CD4-positive, alpha-beta T cell treated with Interleukin-10 for 1 hour (primary cell): ENCODE results near the gene MT2A.
"Not testable (repeated sequence)": the region's sequence is repeated elsewhere in the genome, so short reads cannot be mapped to it uniquely, and the experiment has no call there.

ENCODE experiments used
- DNase-seq: peaks from one replicate; pipeline ENCODE4 v3.0.0-alpha.2; 2020

The MT2A gene

DNA sequence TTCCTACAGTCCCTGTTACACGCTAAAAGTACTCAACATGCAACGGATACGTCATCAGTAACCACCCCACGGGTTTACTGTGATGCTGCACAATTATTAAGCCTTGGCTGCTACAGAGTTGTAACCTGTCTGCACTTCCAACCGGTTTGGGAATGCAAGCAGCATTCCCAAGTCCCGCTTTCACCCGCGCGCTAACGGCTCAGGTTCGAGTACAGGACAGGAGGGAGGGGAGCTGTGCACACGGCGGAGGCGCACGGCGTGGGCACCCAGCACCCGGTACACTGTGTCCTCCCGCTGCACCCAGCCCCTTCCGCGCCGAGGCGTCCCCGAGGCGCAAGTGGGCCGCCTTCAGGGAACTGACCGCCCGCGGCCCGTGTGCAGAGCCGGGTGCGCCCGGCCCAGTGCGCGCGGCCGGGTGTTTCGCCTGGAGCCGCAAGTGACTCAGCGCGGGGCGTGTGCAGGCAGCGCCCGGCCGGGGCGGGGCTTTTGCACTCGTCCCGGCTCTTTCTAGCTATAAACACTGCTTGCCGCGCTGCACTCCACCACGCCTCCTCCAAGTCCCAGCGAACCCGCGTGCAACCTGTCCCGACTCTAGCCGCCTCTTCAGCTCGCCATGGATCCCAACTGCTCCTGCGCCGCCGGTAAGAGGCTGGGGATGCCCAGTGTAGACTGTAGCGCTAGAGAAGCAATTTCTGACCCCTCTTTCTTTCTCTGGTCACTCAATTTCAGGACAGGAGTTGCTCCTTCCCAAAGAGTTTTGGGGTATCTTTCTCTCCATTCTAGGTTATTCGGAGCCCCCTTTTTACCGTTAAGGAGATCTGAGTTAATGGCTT lies at the start of gene MT2A:
MT2A (plus strand) TSS at position 542 of the 833 bp plus-strand sequence; CDS start at position 614, 72 bp downstream.
- peak; percentile 85 for DNase-seq

DNA sequence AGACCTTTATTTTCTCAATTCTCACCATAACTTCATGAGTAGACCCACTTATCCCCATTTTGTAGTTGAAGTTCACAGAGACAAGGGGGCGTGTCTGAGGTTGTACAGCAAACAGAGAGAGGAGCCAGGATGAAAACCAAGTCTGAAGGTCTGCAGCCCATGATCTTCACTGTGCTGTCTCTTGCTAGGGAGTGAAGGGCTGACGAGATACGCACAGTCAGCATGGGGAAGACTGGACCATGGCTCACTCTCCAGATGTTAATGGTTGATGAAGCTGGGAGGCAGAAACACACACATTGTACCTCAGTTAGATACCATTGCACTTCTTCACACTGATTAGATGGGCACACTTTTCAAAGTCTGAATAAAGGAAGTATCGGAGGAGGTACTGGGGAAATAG lies 49.3 kb upstream of the MT2A start:
- no peak for DNase-seq

DNA sequence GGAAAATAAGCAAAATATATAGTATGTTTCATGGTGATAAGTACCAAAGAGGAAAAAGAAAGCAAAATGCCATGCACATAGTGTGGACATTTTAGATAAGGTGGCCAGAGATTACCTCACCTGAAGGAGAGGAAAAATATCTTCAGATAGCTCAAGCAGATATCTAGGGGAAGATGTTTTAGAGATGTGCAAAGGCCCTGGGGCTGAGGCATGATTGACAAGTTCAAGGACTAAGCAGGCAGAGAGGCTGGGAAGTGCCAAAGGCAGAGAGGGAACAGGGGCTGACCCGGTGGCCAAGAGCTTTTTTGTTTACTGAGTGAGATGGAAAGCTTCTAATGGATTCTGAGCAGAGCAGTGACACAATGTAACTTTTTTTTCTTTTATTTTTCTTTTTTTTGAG lies 47.9 kb upstream of the MT2A start:
- no peak for DNase-seq

DNA sequence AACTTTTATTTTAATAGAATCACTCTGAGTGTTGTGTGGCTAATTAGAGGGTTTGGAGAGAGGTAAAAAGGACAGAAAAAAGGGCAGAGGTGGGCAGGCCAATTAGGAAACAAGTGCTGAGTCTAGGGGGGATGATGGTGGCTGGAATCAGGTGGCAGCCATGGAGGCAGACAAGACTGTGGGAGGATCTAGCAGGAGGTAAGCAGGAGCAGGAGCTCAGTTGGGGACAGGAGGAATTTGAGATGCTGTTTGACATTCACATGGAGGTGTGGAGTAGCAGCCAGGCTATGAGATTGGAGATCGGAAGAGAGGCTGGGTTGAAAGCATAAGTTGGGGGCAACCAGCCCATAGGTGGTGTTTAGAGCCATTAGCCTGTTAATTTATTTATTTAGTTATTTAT lies 47.3 kb upstream of the MT2A start:
- DNase-seq = no peak

DNA sequence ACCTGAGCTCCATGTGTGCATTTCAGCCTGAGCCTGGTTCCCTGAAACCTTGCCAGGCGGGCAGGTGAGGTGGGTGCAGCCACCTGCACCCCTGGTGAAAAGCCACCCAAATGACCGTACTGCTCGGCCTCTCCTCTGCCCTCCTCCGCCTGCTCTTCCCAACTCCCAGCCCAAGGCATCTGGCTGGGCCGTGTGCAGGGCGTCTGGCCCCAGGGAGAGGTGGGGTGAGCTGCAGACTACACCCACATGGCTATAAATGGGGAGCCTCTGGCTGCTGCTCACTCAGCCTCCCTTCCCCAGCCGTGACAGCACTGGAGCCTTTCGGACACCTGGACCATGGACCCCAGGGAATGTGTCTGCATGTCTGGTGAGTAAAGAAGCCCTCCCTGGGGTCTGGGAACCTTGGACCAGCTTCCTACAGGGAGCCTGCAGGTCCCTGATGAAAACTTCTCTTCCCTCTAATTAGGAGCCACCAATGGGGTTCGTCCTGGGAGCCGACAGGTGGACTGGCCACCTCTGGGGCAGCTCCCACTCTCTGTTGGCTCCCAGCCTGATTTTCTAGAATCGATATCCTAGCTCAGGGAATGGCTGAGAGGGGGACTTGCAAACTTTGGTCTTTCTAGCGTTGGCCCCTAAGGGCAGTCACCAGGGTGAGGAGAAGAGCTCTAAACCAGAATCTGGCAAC lies 43.4 kb upstream of the MT2A start, which contains the start of gene MT4:
MT4 (plus strand) TSS at position 281 of the 685 bp plus-strand sequence; CDS start at position 337, 56 bp downstream.
- no peak for DNase-seq

DNA sequence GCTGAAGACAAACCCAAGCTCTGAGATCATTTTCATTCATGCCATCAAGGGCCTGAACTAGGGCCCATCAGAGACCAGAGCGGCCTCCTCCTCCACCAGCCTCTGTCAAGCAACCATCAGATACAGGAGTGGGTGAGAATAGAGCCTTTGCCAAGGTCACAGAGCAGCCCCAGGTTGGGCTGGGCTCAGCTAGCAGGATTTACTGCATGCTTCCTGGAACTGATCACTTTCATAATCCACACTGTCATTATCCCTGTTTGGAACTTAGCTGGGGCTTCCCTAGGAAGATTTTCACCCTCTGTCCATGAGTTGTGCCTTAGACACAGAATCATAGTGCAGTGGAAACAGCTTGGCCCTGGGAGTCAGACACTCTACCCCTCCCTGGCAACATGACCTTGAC lies 38.4 kb upstream of the MT2A start:
- no peak for DNase-seq

DNA sequence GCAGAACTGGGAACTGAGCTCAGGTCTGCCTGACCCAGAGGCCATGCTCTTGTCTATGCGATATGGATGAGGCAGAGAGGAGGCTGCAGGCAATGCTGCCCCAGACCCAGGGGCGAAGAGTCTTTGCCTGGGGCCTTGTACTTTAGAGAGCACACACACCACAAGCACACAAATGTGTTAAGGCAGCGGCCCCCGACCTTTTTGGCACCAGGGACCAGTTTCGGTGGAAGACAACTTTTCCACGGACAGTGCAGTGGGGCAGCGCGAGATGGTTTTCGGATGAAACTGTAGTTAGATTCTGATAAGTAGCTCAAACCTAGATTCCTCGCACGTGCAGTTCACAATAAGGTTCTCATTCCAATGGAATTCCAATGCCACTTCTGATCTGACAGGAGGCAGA lies 36.9 kb upstream of the MT2A start:
- DNase-seq = no peak

DNA sequence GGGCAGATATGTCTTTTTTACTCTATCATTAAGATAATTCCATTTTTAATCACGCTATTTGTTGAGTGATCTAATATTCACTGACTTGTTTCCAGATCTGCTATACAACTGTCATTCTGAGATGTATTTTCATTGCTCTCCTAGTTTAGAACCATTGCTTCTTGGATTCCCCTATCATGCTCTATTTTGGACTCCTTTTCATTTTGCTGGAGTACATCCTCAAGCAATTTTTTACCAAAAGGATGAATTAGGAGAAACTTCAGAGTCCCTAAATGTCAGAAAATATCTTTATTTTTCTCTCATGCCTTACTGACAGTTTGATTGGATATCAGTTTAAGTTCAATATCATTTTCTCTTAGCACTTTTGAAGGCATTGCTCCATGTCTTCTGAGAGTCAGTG lies 33.8 kb upstream of the MT2A start:
- DNase-seq = no peak

DNA sequence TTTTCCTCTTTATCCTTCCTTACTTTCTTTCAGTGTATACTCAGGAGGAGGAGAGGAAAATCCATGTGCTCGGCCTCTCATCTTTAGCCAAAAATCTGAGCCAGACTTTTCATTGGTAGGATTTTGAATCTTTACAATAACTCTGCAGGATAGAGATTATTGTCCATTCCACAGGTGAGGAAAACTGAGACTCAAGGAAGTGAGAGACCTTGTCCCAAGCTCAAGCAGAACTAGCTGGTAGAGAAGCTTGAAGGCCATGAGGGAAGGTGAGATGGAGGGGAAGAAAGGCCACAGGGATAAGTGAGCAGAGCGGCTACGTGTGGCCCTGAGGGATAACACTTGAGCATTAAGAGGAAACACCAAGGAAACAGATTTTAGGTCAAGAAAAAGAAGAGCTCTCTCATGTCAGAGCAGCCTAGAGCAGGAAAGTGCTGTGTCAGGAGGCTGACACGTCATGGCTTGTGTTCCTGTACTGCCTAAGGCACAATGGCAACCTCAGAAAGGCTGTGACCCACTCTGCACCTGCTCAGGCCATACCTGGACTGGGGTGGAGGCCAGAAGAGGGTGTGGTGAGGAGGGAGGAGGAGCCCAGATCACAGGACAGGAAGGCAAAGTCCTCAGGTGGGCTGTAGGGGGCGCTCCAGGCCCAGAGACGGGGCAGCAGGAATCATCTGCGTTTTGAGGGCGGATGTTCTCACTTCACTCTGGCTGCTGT lies 31.6 kb upstream of the MT2A start:
- DNase-seq = peak; percentile 89

DNA sequence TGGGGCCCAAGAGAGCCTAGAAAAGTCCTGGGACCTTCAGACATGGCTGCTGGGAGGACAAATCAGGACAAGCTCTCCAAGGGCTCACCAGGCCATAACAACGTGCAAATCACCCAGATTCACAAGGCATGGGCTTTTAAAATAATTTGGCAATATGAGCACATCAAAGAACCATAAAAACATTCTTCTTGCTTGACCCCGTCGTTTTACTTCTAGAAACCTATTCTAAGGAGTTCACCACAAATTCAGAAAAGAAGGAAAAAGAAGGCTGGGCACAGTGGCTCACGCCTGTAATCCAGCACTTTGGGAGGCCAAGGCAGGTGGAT lies 31.1 kb upstream of the MT2A start:
- no peak for DNase-seq

DNA sequence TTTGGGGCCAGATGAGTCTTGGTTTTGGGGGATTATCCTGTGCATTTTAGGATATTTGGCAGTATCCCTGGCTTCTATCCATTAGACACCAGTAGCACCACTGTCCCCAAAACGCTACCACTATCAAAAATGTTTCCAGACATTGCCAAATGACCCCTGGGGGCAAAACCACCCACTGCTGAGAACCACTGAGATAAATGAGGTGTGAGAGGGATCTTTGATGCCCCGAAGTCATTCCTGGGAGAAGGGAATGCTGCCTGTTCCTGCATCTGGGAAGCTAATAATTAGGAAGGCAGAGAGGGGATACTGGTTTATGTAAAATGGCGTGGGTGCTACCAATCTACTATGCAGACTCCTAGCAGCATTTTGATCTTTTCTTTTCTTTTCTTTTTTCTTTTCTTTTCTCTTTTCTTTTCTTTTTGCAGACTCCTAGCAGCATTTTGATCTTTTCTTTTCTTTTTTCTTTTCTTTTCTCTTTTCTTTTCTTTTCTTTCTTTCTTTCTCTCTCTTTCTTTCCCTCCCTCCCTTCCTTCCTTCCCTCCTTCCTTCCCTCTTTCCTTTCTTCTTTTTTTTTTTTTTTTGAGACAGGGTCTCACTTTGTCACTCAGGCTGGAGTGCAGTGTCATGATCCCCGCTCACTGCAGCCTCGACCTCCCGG lies 27.9 kb upstream of the MT2A start:
- DNase-seq = no peak

DNA sequence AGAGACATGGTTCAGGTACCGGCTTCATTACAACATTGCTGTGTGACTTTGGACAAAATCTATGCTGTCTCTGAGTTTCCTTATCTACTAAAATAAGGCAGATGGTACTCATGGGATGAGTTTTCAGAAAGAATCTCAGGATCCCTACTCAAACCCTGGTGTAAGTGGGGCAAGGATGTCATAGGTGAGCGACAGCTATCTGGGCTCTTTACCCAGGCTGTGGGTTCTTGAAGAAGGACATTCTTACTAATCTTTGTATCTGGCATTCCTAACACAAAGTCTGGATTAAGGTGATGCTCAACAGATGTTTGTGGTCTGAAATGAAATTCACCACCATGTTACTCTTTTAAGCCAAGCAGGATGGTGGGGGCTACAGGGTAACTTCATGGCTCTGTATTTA lies 25.5 kb upstream of the MT2A start:
- DNase-seq = not testable (repeated sequence)

DNA sequence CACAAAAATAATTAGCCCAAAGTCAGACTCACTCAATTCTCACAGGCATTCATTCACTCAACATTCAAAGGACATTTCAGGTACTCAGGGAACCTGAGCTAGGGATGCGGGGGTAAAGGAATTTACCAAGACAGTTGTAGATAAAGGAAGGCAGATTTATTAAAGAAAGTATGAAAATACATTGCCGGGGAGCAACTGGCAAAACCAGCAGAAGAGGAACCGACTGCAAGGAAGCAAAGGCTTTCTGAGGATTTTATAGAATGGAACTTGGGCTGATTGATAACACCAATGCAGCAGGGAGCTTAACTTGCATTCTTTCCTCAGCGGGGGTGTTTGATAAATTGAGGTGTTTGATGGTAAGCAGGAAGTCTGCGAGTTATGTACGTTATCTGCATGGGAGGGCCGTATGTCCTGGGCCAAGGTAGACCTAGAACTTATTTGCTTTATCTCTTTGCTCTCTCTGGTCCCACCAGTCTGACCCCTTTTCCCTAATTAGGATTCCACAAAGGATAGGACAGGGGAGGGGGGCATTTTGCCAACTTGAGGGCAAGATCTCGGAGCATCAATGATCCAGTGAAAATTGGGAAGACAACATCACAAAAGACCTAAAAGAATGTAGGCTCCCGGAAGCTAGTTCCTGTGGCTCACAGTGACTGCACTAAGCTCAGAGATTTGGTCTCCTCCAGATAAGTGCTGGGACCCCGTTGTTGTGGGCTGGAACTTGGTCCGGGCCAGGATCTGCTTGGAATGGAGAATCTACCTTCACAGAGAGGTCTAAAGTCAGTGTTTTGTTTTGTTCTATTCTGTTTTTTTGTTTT lies 24.8 kb upstream of the MT2A start:
- no peak for DNase-seq

DNA sequence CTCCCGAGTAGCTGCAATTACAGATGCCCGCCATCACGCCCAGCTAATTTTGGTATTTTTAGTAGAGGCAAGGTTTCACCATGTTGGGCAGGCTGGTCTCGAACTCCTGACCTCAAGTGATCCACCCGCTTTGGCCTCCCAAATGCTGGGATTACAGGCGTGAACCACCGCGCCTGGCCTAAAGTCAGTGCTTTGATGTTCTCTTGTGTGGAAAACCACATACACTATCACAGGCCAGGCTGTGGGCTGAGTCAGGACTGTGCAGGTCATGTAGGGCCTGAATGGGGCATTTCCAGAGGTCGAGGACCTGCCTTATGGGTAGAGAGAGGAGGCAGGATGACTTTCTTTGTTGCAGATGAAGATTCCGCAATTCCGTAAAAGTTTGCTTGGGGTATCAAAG lies 24.1 kb upstream of the MT2A start:
- no peak for DNase-seq

DNA sequence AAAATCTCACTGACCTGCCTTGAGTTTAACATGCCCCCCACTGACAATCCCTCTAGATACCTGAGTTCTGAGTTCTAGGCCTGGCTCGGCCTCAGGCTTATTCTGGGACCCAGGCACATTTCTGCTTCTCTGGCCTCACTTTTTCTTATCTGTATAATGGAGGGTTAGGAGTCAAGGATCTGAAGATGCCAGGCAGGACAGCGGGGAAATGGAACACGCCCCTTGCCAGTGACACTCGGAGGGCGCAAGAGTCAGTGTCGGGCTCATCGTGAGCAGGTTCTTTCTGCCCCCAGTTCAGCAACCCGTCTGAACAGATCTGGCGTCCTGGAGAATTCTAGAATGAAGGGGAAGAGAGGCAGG lies 19.6 kb upstream of the MT2A start:
- DNase-seq = no peak

DNA sequence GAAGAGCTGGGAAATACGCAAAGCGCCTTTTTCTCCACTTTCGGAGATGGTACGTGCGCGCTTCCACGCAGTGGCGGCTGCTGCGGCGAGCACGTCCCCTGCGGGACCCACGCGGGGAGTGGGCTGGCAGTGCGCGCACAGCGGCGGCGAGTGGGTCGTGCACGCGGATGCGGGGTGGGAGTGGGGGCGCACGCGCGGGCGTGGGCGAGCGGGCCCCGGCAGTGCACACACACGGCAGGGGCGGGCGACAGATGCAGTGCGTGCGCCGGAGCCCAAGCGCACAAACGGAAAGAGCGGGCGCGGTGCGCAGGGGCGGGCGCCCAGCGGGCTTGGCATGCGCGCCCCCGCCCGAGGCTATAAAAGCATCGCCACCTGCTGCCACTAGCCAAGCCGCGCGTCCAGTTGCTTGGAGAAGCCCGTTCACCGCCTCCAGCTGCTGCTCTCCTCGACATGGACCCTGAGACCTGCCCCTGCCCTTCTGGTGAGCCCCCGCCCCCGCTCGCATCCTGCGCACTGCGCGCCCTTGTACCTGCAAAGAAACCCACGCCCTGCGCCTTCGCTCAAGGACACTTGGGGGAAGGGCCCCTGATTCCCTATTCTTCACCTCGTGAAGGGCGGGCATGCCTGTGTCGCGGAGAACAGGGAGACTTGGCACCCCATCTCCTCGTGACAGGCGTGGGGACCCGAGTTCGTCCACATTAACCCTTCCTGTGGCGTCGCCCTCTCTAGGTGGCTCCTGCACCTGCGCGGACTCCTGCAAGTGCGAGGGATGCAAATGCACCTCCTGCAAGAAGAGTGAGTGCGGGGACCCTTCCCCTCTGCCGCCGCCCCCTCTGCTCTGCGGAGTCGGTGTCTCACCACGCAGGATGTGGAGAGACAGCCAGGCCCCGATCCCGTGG lies 19.0 kb upstream of the MT2A start, which contains the start of gene MT3:
MT3 (plus strand) TSS at position 388 of the 899 bp plus-strand sequence; CDS start at position 451, 63 bp downstream.
- DNase-seq = no peak

DNA sequence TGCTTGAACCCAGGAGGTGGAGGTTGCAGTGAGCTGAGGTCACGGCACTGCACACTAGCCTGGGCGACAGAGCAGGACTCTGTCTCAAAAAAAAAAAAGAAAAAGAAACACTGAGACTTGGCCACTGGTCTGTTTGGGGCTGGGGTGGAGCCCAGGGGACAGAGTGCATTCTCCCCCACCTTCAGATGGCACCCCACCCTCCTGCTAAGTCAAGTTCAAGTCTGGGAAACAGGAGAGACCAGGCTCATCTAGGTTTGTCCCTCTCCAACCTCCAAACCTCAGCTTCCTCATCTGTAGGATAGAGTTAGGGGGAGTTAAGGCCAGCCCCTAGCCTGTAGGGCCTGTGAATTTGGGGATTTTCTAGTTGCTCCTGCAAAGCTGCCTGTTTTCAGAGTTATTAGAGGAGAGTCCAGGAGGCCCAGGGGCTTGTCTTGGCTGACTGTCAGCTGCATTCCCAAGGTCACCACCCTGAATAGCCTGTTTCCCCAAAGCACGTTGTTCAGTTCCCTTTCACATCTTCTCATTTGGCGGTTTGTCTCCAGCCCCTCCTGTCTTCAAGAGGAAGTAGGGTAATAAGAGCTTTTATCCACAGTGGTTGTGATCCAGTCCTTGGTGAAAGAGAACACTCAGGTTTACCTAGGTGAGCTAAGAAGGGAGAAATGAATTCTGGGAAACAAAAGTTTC lies 16.9 kb upstream of the MT2A start:
- no peak for DNase-seq

DNA sequence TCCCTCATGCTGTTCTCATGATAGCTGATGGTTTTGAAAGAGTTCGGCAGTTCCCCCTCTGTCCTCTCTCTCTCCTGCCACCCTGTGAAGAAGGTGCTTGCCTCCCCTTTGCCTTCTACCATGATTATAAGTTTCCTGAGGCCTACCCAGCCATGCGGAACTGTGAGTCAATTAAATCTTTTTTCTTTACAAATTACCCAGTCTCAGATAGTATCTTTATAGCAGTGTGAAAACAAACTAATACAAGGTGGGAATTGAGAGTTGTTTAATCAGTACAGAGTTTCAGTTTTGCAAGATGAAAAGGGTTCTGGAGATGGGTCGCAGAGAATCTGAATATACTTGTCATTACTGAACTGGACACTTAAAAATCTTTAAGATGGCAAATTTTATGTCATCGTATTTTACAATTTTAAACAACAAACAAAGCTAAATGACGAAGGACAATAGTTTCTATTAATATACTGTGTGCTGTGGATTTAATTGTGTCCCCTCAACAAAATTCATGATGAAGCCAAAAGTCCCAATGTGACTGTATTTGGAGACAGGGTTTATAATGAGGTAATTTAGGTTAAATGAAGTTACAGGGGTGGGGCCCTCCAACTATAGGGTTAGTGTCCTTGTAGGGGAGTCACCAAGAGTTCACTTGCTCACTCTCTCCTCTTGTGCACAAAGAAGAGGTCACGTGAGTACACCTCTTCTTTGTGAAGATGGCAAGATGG lies 14.7 kb upstream of the MT2A start:
- no peak for DNase-seq

DNA sequence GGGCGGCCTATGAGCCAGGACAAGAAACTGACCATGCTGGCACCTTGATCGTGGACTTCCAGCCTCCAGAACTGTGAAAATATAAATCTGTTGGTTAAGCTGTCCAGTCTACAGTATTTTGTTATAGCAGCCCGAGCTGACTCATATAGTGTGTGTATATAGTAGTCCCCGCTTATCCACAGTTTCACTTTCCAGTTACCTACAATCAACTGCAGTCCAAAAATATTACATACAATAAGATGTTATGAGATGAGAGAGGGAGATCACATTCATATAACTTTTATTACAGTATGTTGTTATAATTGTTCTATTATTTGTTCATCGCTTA lies 14.1 kb upstream of the MT2A start:
- no peak for DNase-seq

DNA sequence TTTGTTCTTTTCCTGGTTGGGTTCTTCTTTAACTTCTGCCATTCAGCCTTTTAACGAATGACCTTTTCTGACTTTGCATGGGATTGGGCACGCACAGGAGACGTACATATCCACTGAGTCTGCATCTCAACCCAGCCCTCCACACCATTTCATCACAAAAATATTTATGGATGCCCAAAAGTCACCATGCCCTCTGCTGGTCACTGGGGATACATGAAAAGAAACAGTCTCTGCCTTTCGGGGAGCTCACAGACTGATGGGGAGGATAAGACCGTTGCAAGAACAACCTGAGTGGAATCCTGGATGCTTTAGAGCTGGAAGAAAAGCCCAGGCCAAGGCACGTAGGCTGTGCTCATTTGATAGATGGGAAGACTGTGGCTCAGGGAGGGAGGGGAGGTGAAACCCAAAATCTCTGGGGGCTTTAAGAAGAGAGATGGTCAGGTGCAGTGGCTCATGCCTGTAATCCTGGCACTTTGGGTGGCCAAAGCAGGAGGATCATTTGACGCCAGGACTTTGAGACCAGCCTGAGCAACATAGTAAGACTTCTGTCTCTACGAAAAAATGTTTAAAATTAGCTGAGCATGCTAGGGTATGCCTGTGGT lies 7.9 kb upstream of the MT2A start:
- peak; percentile 60 for DNase-seq
